GM12872 (cell line): Measurements from ENCODE around the gene ERMP1.
A peak's percentile ranks its signal among the peaks of the same experiment; 100 is the strongest.

Source experiments
- TF ChIP-seq, protein P1 (sequence below): IDR thresholded peaks from 3 replicates; pipeline ENCODE4 v1.5.1; 2011; ENCODE audit warnings: low read depth, mild to moderate bottlenecking, low read length, moderate library complexity; ENCODE audit not compliant: insufficient read depth

Gene ERMP1

DNA sequence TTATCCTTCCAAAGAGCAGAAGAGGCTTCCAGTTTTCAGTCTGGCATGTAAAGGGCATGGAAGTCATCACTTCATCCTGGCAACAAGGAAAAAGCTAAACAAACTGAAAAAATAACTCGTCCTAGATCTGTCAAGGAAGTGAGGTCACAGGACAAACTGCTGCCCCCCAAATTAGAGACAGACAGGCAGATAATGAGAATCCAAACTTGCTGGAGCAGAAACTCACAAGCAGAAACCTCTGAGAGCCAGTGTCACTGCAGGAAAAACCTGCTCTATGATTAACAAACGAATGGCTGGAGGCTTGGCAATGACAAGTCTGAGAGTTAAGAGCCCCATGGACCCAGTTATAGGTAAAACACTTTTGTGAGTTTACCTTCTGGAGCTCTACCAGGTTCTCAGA is 38.9 kb upstream of the ERMP1 start:
- TF ChIP-seq, protein P1, sequence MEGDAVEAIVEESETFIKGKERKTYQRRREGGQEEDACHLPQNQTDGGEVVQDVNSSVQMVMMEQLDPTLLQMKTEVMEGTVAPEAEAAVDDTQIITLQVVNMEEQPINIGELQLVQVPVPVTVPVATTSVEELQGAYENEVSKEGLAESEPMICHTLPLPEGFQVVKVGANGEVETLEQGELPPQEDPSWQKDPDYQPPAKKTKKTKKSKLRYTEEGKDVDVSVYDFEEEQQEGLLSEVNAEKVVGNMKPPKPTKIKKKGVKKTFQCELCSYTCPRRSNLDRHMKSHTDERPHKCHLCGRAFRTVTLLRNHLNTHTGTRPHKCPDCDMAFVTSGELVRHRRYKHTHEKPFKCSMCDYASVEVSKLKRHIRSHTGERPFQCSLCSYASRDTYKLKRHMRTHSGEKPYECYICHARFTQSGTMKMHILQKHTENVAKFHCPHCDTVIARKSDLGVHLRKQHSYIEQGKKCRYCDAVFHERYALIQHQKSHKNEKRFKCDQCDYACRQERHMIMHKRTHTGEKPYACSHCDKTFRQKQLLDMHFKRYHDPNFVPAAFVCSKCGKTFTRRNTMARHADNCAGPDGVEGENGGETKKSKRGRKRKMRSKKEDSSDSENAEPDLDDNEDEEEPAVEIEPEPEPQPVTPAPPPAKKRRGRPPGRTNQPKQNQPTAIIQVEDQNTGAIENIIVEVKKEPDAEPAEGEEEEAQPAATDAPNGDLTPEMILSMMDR: no peak

DNA sequence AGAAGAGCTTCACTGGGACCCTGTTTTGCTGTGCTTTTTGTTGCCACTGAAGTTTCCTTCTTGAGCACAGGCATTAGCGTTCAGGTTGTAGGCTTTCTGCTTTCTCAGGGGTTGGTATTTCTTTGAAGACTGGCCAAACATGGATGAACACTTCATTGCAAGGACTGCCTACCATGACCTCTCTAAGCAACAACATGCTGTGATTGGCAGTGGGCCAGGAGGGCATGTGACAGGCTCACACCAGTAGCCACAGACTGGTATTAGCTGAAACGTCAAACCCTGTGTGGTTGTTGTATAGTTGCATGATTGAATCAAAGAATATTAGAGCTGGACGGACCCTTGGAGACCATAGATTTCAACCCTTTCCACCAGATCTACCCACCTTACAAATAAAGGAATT is 37.8 kb upstream of the ERMP1 start:
- TF ChIP-seq, protein P1: no peak

DNA sequence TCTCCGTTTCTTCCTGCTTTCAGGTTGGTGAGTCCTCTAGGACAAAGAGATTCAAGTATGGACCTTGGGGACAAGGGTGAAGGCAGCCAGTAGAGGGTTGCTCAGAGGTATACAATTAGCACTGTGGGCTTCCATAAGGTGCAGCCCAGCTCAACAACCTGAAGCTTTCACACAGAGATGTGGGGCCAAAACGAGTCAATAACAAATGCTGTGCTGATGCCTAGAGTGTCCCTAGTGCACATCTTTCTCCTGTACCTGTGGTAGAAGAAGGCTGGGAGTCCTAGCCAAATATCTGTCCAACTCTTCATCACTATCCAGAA is 37.1 kb upstream of the ERMP1 start:
- TF ChIP-seq, protein P1: no peak

DNA sequence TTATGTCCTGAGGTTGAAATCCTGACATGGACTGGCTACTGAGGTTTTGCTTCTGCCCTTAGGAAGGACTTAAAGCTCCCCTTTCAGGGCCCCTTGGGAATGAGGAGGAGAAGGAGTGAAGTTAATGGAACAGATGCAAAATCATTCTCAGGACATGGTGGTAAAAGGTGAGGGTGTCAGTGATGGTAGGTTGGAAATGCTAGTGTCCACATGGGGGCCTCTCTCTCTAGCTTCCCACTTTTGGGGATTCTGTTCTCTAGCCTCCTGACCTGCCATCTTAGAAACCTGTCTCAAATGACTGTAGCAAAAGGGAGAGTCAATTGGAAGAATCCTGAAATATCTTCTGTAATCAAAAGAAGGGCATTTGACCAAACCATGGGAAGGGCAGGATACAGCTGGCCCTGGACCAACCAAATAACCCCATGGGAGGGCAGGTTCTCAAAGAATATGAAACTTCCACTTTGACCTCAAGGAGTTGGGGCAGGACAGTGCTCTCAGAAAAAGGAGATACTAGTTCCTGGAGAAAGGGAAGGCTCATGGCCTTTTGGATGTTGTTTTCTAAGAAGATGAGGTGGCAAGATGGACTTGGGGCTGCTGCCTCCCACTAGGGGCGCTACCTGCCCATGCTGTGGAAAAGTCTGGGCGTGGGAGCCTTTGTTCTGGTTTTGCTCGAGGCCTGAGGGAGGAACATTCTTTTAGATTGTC is 36.5 kb upstream of the ERMP1 start:
- TF ChIP-seq, protein P1: peak; percentile 71

DNA sequence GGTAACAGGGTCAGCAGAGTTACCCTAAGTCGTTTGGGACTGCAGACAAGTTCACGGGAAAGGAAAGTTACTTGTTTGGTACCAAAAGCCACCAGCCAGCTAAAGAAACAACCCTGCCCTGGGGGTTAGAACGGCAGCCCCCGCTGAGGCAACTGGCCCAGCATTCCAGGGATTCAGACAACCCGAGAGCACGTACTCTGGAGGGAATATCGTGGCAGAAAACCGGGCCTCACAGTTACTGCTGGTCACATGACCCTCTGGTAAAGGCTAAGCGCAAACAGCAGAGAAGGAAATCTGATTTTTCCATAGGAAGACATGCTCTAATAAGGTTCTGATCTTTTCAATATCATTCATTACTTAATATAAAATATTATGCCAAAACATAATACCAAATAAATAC is 35.3 kb upstream of the ERMP1 start:
- TF ChIP-seq, protein P1: no peak

DNA sequence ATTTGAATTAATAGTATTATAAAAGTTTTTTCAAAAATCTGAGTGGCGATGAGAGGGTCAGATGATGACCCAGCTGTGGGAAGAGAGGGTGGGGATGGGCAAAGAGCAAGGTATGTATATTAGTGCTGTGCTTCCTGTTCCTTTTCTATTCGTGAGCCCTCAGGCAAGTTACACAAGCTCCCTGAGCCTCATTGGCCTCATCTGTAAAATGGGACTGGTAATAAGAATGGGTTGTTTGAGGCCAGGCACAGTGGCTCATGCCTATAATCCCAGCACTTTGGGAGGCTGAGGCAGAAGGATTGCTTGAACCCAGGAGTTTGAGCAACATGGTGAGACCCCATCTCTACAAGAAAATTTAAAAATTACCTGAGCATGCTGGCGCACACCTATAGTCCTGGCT is 33.8 kb upstream of the ERMP1 start:
- TF ChIP-seq, protein P1: no peak

DNA sequence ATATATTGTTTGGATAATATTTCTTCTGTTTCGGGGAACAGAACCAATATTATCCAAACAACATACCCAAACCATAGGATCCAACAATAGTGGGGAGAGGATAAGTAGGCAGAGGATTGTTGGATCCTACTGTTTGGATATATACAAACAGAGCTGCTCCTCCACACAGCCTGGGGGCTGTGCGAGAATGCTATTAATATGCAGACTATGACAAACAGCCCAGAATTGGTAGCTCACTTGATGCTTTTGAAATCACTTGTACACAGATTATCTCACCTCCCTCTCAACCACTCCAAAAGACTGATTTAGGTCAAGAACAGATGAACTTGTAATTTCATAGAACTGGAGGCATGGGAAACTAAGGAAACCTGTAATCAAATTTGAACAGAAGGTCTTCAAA is 33.4 kb upstream of the ERMP1 start:
- TF ChIP-seq, protein P1: no peak
